HL-60 (cell line): ENCODE results near the gene WBP2.

Experiments
- CTCF ChIP-seq: IDR thresholded peaks from one replicate; pipeline ENCODE4 v1.5.1; 2011; ENCODE audit warnings: low read length, control low read depth, inconsistent platforms; ENCODE audit not compliant: insufficient read depth
- REST ChIP-seq: IDR thresholded peaks from 2 replicates; pipeline ENCODE4 v1.6.1; 2012; ENCODE audit warnings: low read depth; ENCODE audit not compliant: insufficient replicate concordance

DNA sequence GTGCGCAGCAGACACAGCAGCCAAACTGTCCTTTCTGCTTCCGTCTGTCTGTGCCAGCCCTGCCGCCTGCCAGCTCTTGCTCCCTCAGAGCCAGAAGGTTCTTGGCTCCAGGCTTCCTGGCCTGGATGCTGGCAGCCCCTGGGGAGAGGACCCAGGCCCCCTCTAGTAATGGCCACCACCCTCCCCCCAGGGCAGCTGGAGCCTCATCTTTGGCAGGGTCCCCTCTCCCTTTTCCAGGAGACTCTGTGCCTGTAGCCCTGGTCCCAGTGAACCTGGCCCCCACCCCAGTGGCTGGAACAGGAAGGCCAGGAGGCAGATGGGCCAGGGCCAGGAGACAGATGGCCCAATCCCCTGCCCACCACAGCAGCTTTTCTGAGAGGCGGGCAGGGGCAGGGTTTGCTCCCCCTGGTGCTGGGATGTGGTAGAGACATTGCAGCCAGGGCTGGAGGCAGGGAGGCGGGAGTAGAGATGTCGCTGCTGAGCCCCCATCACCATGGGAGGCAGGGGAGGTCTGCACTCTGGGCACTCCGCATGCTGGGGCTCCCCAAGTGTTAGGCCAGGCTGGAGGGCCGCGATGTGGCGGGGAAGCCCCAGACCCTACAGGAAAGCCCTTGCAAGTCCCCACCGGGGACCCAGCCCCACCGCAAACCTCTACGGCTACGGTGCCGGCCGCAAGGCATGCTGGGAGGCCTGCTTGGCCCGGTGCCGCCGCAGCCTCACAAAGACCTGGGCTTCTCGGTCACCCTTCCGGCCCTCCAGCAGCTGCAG lies 27.6 kb downstream of the WBP2 start:
- peak; percentile 12 for TF ChIP-seq CTCF
- TF ChIP-seq REST, result no peak
